SKM-1 treated with dmso at 0.1 percent for 144 hours (cell line): ENCODE results near the gene NECTIN2.
"Not testable (repeated sequence)": the region's sequence is repeated elsewhere in the genome, so short reads cannot be mapped to it uniquely, and the experiment has no call there.

Source experiments
- DNase-seq: peaks from one replicate; lab custom pipeline; 2025; ENCODE audit not compliant: unreplicated experiment; lab: John Stamatoyannopoulos, UW

The NECTIN2 gene

DNA sequence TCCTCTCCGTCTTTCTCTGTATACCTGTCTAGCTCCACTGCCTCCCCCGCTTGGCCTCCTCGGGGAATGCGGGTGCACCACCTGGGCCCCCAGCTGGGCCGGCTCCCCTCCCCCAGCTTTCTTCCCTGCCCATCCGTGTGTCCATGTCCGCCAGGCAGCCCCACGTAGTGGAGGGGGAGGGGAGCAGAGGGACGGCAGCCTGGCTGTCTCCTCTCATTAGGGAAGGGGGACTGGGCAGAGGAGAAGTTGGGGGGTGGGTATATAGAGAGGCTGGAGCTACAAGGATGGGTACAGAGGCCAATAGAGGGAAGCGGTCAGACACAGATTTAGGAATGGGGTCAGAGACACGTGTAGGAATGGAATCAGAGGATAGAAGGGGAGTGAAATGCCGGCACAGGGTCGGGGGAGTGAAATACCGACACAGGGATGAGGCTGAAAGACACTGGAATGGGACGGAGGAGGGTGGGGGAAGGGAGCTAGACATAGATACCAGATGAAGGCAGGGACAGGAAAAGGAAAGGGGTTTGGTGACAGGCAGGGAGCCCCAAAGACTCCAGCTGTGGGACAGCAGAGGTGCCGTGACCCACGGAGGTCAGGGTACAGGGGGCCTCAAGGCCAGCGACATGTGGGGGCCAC is 2.8 kb downstream of the NECTIN2 start:
- no peak for DNase-seq

GRCh38 chr19:44850641-44851109 is 4.6 kb downstream of the NECTIN2 start:
- no peak for DNase-seq

- no peak for DNase-seq
Measured at GRCh38 chr19:44851427-44851826, 5.3 kb downstream of the NECTIN2 start.

DNA sequence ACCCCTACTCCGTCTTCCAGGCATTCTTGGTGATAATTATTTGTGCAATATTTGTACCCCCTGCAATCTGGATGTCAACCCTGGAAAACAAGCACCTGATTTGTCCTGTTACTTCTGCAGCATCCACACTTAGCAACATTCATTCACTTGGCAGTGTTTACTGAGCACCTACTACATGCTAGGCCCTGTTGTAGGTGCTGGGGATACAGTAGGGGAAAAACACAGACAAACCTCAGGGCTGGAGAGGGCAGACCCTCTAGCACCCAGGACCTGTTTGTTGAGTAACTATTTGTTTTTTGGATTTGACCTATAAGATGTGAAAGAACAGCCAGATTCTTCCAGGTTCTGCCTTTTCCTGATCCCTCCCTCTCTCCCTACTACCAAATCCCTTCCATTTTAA is 9.5 kb downstream of the NECTIN2 start:
- DNase-seq: no peak

DNA sequence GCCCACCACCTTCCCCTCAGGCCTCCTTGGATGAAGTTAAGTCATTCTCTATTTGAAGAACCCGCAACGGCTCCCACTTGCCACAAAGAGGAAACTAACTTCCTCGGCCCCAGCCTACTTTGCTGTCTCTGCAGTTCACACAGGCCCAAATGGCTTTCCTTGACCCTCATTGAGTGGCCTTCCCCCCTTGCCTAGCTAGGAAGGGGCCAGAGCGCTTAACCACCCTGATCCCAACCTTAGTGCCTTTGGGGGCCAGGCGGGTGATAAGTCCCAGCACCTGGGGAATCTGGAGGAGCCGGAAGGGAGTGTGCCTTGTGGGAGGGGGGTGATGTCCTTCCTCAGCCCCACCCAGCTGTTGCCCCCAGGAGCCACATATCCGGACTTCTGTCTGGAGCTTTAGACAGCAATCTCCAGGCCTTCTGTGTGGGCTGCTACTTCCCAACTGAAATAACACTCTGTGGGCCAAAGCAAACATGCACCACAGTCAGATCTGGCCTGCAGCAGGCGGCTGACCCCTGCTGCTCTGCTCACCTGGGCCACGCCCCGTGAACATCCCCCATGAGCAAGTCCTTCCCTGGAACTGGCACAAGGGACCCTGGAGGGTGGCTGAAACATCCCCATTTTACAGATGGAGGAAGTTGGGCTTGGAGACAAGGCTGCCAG is 10.5 kb downstream of the NECTIN2 start:
- peak; percentile 39 for DNase-seq

- DNase-seq: no peak
Measured at GRCh38 chr19:44857837-44858236, 11.7 kb downstream of the NECTIN2 start.

GRCh38 chr19:44861576-44861975 is 15.5 kb downstream of the NECTIN2 start:
- not testable (repeated sequence) for DNase-seq

DNA sequence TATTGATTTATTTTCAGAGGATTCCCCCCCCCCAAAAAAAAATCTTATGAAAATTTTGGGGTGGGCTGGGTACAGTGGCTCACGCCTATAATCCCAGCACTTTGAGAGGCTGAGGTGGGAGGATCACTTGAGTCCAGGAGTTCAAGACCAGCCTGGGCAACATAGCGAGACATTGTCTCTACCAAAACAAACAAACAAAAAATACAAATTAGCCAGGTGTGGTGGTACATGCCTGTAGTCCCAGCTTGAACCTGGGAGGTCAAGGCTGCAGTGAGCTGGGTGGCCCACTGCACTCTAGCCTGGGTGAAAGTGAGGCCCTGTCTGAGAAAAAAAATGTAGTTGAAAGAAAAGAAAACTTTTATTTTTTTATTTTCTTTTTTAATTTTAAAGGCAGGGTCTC is 17.9 kb downstream of the NECTIN2 start:
- no peak for DNase-seq

- DNase-seq: no peak
Measured at GRCh38 chr19:44865196-44865767, 19.2 kb downstream of the NECTIN2 start.

DNA sequence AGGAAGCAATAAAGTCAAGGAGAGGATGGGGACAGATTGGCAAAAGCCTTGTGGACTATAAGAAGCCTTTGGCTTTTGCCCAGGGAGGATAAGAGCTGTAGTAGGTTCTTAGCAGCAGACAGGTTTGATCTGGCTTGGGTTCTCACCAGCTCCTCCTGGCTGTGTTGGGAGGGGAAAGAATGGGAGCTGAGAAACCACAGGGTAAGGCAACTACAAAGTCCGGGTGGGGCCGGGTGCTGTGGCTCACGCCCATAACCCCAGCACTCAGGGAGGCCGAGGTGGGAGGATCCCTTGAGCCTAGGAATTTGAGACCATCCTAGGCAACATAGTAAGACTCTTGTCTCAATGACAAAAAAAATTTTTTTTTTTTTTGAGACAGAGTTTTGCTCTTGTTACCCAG is 20.6 kb downstream of the NECTIN2 start:
- DNase-seq: no peak

DNA sequence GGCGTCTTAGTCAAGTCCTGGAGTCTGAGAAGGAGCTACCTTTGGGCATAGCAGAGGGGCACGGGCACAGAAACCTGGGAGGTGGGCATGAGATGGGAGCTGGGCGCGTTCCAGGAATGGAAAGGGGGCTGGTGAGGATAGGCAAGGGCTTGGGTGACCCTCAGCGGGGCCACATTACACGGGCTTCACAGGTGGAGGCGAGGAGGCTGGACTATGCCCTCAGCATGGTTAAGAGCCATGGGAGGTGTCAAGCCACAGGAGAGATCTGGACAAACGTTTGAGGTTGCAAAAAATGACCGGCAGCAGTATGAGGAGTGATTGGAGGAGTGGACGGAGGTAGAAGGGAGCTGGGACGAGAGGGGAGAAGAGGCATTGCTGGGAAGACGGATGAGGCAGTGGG is 21.5 kb downstream of the NECTIN2 start:
- no peak for DNase-seq

DNA sequence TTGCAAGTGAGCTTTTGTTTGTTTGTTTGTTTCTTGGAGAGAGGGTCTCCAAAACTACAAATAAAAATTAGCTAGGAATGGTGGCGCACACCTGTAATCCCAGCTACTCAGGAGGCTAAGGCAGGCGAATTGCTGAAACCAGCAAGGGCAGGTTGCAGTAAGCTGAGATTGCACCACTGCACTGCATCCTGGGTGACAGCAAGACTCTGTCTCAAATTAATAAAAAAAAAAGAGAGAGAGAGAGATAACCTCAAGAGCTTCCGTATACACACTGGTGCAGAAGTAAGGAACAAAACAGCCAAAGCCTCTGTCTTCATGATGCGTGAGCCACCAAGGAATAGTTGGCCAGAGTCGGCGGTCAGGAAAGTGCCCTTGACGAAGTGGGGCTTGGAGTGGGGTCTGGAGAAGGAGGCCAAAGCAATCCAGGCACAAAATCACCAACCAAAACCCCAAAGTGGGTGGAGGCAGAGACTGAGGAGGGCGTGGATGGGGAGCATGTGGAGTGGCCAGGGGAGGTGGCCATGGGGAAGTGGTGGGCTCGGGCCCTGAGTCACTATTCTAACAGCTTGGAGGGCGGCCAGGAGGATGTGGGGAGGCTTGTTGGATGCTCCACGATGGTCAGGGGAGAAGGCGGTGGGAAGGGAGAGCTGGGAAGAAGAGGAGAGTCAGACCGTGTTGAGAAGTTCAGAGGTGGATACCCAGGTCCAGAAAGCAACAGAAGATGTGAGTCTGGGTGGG is 23.8 kb downstream of the NECTIN2 start:
- DNase-seq: peak; percentile 0

GRCh38 chr19:44871809-44872208 is 25.7 kb downstream of the NECTIN2 start:
- DNase-seq: no peak

GRCh38 chr19:44872661-44873060 is 26.6 kb downstream of the NECTIN2 start:
- DNase-seq: no peak

- DNase-seq: no peak
Measured at GRCh38 chr19:44874317-44874716, 28.2 kb downstream of the NECTIN2 start.

DNA sequence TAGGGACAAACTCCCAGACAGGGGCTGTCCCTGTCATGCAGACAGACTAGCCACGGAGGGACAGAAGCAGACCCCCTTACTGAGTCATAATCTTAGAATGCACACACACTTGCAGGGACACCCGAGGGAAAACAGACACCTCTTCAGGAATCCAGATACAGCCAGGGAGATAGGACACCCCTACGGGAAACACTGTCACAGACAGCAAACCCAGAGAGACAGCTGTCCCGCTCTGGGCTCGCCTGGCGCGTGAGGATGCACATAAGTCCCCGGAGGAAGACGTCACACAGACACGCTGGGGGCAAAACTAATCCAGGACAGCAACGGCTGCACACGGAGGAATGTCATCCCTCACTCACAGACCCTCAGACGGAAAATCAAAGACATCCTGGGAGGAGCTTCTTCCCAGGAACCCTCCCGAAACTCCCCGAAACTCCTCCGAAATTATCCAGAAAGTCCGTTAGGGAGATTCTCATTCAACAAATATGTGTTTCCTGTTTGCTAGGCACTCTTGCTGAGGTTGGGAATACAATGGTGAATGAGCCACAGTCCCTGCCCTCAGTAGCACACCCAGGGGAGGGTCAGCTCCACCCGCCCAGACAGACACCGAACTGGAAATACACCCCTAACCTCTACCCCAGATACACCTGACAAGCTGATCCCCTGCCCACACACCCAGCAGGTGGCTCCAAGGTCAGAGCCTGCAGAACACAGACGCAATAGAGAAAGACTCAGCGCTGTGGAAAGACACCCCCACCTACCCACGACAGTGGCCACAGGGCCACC is 29.8 kb downstream of the NECTIN2 start:
- DNase-seq: no peak

GRCh38 chr19:44876930-44877535 is 30.9 kb downstream of the NECTIN2 start:
- DNase-seq: no peak

- no peak for DNase-seq
Measured at GRCh38 chr19:44878120-44878865, 32.2 kb downstream of the NECTIN2 start.

DNA sequence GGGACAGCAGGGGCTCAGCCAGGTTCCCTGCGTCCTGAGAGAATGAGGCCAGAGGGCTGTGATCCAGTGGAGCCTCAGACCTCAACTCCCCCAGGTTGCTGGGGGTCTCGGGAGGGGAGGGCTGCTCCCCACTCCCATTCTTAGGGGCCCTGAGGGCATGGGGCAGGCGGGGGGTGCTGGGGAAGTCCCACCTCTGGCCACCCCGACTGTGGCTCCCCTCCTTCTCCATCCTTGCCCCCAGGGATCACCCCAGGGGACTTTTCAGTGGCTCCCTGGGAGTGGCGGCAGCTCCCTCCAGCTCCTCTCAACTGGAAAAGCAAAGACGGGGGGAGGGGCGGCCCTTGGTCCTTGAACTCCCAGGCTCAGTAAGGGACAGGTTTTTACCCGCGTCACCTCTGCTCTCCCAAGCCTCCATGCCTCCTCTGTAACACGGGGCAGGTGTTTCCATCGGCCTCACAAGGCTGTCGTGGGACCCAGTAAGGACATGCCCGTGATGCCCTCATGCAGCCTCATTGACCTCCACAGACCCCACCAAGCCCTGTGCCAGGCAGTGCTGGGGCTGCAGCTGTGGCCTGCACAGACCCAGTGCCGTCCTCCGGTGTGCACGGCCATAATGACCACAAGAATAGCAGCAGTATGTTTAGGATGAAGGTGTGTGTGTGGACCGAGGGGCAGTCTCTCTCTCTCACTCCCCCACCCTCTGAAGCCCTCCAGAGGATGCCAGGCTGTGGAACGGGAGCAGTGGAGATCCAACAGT is 33.4 kb downstream of the NECTIN2 start:
- DNase-seq: no peak
